Calu3 (cell line): ENCODE measurements around the gene ZNF408. TPM values are rescaled to one million over a fixed set of nuclear protein-coding genes. Genes with fewer than 3 reads are reported as not detected.

Source experiments
- BruUV-seq: library from RNA; stranded (reverse); fragments of 400-500 nt; replicated peaks from 2 replicates; lab custom pipeline; 2021; lab: Mats Ljungman, UMichigan
- CTCF ChIA-PET: fragments of 300-600 bp; sonication (Branson Sonifier 250); formaldehyde crosslinking; loops from one replicate; lab custom pipeline; 2022; ENCODE audit warnings: antibody characterized with exemption; lab: Charles Lee
- DNase-seq: peaks from one replicate; pipeline ENCODE4 v3.0.0; 2022
- H3K27ac Mint-ChIP-seq: one replicate; pipeline ENCODE4 v1.8.0; 2022; ENCODE audit warnings: mixed read lengths; ENCODE audit not compliant: unreplicated experiment
- H3K27me3 Mint-ChIP-seq: one replicate; pipeline ENCODE4 v1.8.0; 2022; ENCODE audit warnings: mixed read lengths; ENCODE audit not compliant: unreplicated experiment
- H3K36me3 Mint-ChIP-seq: one replicate; pipeline ENCODE4 v1.8.0; 2022; ENCODE audit warnings: mild to moderate bottlenecking, moderate library complexity, mixed read lengths; ENCODE audit not compliant: insufficient read depth, unreplicated experiment
- H3K4me1 Mint-ChIP-seq: one replicate; pipeline ENCODE4 v1.8.0; 2022; ENCODE audit warnings: mild to moderate bottlenecking, low read depth, mixed read lengths; ENCODE audit not compliant: unreplicated experiment
- H3K4me3 Mint-ChIP-seq: one replicate; pipeline ENCODE4 v1.8.0; 2022; ENCODE audit warnings: mild to moderate bottlenecking, low read depth, moderate library complexity, mixed read lengths; ENCODE audit not compliant: unreplicated experiment
- H3K9me3 Mint-ChIP-seq: one replicate; pipeline ENCODE4 v1.8.0; 2022; ENCODE audit warnings: low read depth, mixed read lengths; ENCODE audit not compliant: unreplicated experiment
- CTCF ChIP-seq: fragments of 200-600 bp; IDR thresholded peaks from one replicate; pipeline ENCODE4 v1.8.0; 2022; ENCODE audit warnings: antibody characterized with exemption; ENCODE audit not compliant: unreplicated experiment
- intact Hi-C: fragments of 100-400 bp; cut with micrococcal nuclease; formaldehyde crosslinking; loops from one replicate; pipeline ENCODE4 v1.10.0; 2022; ENCODE audit not compliant: unreplicated experiment
- total RNA-seq: library from RNA; stranded (reverse); gene quantifications from 2 replicates; pipeline ENCODE4 v1.2.3, GENCODE V29; 2022

The ZNF408 gene
- total RNA-seq, 1 experiment from 2014 or later: 15.5 TPM

DNA sequence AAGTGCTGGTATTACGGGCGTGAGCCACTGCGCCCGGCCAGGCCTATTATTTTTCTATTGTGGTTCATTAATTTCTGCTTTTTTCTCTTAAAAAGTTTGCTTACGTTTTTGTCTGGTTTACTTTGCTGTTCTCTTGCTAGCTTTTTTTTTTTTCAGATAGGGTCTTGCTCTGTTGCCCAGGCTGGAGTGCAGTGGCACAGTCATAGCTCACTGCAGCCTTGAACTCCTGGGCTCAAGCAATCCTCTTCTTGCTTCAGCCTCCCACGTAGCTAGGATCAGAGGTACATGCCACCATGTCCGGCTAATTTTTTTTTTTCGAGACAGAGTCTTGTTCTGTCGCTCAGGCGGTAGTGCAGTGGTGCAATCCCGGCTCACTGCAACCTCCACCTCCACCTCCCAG, 36.9 kb downstream of the ZNF408 start:
- CTCF ChIA-PET: no interaction called here
- Mint-ChIP-seq H3K4me1 (no peaks in the 10 kb centered on the region), H3K9me3 (no peaks in the 10 kb centered on the region), H3K36me3 (peaks cover 27% of the 10 kb centered on the region), H3K4me3 (no peak overlapping the region), H3K27me3 (no peaks in the 10 kb centered on the region), H3K27ac (no peak overlapping the region)
- DNase-seq: no peak
- intact Hi-C loops: no loop called here
- BruUV-seq: TSS peak; percentile 10
- TF ChIP-seq CTCF: no peak

DNA sequence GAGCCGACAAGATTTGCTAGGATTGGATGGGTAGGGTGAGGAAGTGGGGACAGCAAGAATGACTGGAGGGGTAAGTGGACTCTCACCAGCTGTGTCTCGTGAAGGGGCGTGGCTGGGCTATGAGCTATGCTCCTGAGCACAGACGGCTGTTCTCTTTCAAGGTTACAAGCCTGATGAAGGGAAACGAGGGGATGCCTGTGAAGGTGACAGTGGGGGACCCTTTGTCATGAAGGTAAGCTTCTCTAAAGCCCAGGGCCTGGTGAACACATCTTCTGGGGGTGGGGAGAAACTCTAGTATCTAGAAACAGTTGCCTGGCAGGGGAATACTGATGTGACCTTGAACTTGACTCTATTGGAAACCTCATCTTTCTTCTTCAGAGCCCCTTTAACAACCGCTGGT, 38.1 kb downstream of the ZNF408 start:
- H3K9me3 Mint-ChIP-seq: no peaks in the 10 kb centered on the region
- no peaks in the 10 kb centered on the region for H3K4me1 Mint-ChIP-seq
- CTCF ChIA-PET: no interaction called here
- intact Hi-C loops: no loop called here
- DNase-seq: no peak
- peaks cover 33% of the 10 kb centered on the region for H3K36me3 Mint-ChIP-seq
- no peak overlapping the region for H3K4me3 Mint-ChIP-seq
- BruUV-seq: no TSS peak
- H3K27ac Mint-ChIP-seq: no peak overlapping the region
- no peaks in the 10 kb centered on the region for H3K27me3 Mint-ChIP-seq
- TF ChIP-seq CTCF: no peak

DNA sequence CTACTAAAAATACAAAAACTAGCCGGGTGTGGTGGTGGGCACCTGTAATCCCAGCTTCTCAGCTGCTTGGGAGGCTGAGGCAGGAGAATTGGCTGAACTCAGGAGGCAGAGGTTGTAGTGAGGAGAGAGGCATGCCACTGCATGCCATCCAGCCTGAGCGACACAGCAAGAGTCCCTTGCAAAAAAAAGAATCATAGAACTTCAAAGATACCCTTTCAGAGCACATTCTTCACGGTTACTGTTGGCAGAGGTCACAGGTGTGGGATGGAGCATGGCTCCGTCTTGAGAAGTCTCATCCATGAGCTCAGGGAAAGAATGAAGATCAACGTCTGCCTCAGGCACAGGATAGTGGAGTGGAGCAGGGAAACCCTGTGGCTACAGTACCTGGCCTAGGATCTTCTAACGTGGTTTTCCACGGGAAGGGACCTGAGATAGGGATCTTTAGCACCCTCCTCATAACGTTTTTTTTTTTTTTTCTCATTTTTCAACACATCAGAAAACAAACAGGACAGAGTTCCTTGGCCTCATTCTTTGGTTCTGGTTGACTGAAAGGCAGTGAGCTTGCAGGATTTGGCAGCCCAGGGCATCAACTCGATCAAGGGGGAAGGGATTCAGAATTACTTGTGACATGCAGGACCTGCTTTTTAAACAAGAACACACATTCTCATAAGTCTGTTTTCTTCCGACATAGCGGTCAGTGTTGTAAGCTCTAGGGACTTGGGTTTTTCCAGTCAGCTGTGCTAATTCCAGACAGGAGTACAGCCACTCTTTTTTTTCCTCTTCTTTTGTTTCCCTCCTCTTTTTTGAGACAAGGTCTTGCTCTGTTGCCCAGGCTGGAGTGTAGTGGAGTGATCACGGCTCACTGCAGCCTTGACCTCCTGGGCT, 41.0 kb downstream of the ZNF408 start:
- Mint-ChIP-seq H3K4me1 (no peaks in the 10 kb centered on the region), H3K36me3 (peaks cover 47% of the 10 kb centered on the region), H3K27me3 (no peaks in the 10 kb centered on the region), H3K9me3 (no peaks in the 10 kb centered on the region), H3K27ac (no peak overlapping the region), H3K4me3 (no peak overlapping the region)
- no peak for DNase-seq
- intact Hi-C loops: no loop called here
- CTCF ChIA-PET: no interaction called here
- BruUV-seq: no TSS peak
- TF ChIP-seq CTCF: no peak

DNA sequence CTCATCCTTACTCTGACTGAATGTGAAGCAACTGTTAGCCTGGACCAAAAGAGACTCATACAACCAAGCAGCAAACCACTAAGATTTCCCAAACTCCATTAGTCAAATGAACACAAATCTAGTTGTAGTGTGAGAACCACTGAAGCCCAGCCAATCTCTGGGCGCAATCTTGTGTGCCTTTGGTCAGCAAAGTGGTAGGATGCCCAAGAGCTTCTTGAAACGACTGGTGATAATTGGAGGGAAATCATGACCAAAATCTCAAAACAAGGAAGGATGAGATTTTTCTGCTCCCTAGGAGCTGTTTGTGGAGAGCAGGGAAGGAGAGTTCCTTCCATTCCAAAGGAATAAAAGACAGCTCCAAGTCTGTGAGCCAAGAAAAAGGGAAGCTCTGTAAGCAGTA, 42.2 kb downstream of the ZNF408 start:
- H3K9me3 Mint-ChIP-seq: no peaks in the 10 kb centered on the region
- intact Hi-C loops: no loop called here
- H3K4me1 Mint-ChIP-seq: no peaks in the 10 kb centered on the region
- H3K27me3 Mint-ChIP-seq: no peaks in the 10 kb centered on the region
- TF ChIP-seq CTCF: no peak
- H3K4me3 Mint-ChIP-seq: no peak overlapping the region
- no TSS peak for BruUV-seq
- CTCF ChIA-PET: interaction anchor here (0.5 kb wide), 1 partner anchor 303 kb away, joined by 5 read pairs; no protein-coding TSS in a partner anchor
- H3K27ac Mint-ChIP-seq: no peak overlapping the region
- H3K36me3 Mint-ChIP-seq: peaks cover 50% of the 10 kb centered on the region
- no peak for DNase-seq
